Measurements from ENCODE around the gene TOR2A.

DNA sequence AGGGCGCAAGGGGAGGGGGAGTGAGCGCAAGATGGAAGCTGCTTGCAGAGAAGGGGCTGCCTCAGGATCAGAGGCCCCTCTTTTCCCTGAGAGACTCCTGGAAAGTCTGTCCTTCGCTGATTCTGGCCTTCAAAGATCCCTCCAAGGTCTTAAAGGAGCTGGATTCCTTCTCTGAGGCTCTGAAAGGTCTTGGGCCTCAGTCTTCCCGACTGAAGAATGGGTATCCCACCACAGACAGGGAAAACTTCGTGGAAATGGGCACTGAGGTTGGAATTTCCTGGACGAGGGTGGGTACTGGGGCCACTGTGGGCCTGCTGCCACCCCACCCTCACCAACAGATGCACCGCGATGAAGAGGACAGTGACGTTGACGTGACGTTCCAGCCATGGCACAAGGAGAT lies 22.7 kb downstream of the TOR2A start:
- no peak for TF ChIP-seq POLR2A (IDR thresholded peaks at IDR 0.05)
- TF ChIP-seq, protein P1, sequence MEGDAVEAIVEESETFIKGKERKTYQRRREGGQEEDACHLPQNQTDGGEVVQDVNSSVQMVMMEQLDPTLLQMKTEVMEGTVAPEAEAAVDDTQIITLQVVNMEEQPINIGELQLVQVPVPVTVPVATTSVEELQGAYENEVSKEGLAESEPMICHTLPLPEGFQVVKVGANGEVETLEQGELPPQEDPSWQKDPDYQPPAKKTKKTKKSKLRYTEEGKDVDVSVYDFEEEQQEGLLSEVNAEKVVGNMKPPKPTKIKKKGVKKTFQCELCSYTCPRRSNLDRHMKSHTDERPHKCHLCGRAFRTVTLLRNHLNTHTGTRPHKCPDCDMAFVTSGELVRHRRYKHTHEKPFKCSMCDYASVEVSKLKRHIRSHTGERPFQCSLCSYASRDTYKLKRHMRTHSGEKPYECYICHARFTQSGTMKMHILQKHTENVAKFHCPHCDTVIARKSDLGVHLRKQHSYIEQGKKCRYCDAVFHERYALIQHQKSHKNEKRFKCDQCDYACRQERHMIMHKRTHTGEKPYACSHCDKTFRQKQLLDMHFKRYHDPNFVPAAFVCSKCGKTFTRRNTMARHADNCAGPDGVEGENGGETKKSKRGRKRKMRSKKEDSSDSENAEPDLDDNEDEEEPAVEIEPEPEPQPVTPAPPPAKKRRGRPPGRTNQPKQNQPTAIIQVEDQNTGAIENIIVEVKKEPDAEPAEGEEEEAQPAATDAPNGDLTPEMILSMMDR (IDR thresholded peaks at IDR 0.05 in 8 of 11, conservative IDR thresholded peaks at IDR 0.05 in 3 of 11) = no peak

All from spleen (tissue), 7 donors.